Upper lobe of left lung (tissue), 4 donors: ENCODE data around the gene FNBP1L.

Experiments
- CTCF ChIP-seq, 6 experiments: fragments of 450-650 bp in 4 of 6; fragments of 200-600 bp in 2 of 6; sonication (generic) in 2 of 6; IDR thresholded peaks; one replicate each; pipeline ENCODE4 v1.5.1; 2016 to 2019; ENCODE audit warnings: antibody characterized with exemption in 6 of 6
- POLR2AphosphoS5 ChIP-seq, 2 donors: sonication (generic); formaldehyde crosslinking; IDR thresholded peaks; one replicate each; pipeline ENCODE4 v1.5.1; 2017; ENCODE audit warnings: antibody characterized with exemption in 2 of 2

- TF ChIP-seq POLR2AphosphoS5 (IDR thresholded peaks at IDR 0.05) (no peak), CTCF (IDR thresholded peaks at IDR 0.05) (no peak)
Measured at GRCh38 chr1:93552741-93553455, 105.0 kb downstream of the FNBP1L start.
